Liver (tissue), 3 donors: ENCODE data around the gene RTEL1.

Experiments
- GABPA ChIP-seq, 2 donors: IDR thresholded peaks in 1 of 2; conservative IDR thresholded peaks in 1 of 2; 2 replicates each; pipeline ENCODE4 v1.6.1; 2016; ENCODE audit warnings: antibody characterized with exemption in 2 of 2, mild to moderate bottlenecking in 1 of 2, moderate library complexity in 1 of 2
- RAD21 ChIP-seq, 2 donors: IDR thresholded peaks; 2 replicates each; pipeline ENCODE4 v1.6.1; 2016; ENCODE audit warnings: antibody characterized with exemption in 2 of 2, mild to moderate bottlenecking in 2 of 2
- TF ChIP-seq, protein P1 (sequence below): fragments of 150-350 bp; IDR thresholded peaks from 2 replicates; pipeline ENCODE4 v1.5.1; 2017; ENCODE audit warnings: improper control_type of control experiment, low read depth, low read length; ENCODE audit not compliant: missing input control
- donor health status: healthy.
- donor health status: healthy.

GRCh38 chr20:63653974-63654668 lies 4.0 kb upstream of the RTEL1 start:
- TF ChIP-seq GABPA (IDR thresholded peaks at IDR 0.05 in 1 of 2, conservative IDR thresholded peaks at IDR 0.05 in 1 of 2) (no peak), RAD21 (IDR thresholded peaks at IDR 0.05) (no peak)
- TF ChIP-seq, protein P1, sequence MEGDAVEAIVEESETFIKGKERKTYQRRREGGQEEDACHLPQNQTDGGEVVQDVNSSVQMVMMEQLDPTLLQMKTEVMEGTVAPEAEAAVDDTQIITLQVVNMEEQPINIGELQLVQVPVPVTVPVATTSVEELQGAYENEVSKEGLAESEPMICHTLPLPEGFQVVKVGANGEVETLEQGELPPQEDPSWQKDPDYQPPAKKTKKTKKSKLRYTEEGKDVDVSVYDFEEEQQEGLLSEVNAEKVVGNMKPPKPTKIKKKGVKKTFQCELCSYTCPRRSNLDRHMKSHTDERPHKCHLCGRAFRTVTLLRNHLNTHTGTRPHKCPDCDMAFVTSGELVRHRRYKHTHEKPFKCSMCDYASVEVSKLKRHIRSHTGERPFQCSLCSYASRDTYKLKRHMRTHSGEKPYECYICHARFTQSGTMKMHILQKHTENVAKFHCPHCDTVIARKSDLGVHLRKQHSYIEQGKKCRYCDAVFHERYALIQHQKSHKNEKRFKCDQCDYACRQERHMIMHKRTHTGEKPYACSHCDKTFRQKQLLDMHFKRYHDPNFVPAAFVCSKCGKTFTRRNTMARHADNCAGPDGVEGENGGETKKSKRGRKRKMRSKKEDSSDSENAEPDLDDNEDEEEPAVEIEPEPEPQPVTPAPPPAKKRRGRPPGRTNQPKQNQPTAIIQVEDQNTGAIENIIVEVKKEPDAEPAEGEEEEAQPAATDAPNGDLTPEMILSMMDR, result no peak
